ENCODE results near the gene USP24.

DNA sequence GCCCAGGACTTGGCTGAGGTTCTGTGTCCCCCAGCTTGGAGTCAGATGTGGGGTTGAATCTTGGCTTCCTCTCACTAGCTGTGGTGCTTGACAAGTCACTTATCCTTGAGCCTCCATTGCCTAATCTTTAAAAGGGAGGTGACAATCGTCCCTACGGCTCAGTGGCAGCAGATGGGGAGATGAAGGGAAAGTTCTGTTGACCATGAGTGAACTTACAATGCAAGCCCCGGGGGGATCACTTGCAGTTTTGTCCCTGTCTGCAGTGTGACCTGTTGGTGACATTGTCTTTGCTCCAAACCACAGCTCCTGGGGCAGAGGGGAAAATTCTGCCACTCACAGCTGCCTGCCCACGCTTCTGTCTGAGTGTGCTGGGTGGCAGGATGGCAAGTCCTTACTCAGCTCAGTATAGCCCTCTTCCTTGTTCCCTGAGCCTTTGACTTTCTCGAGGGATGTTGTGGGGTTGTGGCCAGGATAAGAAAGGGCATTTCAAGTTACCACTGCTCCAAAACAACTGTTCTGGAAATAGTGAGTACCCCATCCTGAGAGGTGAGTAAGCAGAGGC is 174.2 kb downstream of the USP24 start:
- TF ChIP-seq, protein P1, sequence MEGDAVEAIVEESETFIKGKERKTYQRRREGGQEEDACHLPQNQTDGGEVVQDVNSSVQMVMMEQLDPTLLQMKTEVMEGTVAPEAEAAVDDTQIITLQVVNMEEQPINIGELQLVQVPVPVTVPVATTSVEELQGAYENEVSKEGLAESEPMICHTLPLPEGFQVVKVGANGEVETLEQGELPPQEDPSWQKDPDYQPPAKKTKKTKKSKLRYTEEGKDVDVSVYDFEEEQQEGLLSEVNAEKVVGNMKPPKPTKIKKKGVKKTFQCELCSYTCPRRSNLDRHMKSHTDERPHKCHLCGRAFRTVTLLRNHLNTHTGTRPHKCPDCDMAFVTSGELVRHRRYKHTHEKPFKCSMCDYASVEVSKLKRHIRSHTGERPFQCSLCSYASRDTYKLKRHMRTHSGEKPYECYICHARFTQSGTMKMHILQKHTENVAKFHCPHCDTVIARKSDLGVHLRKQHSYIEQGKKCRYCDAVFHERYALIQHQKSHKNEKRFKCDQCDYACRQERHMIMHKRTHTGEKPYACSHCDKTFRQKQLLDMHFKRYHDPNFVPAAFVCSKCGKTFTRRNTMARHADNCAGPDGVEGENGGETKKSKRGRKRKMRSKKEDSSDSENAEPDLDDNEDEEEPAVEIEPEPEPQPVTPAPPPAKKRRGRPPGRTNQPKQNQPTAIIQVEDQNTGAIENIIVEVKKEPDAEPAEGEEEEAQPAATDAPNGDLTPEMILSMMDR (IDR thresholded peaks at IDR 0.05) = no peak
- TF ChIP-seq POLR2A (IDR thresholded peaks at IDR 0.05) = no peak
